ENCODE results near the gene KCNJ5.

The KCNJ5 gene

GRCh38 chr11:128941573-128942271 lies 50.6 kb downstream of the KCNJ5 start:
- no peak overlapping the region for H3K4me3 ChIP-seq (ENCODE audit: low read length)
- DNase-seq (ENCODE audit: low read depth, low spot score): no peak

- DNase-seq (ENCODE audit: low read depth, low spot score): no peak
- no peak overlapping the region for H3K4me3 ChIP-seq (ENCODE audit: low read length)
These were observed 51.1 kb downstream of the KCNJ5 start for GRCh38 chr11:128942272-128942612.

- DNase-seq (ENCODE audit: low read depth, low spot score): no peak
- H3K4me3 ChIP-seq (ENCODE audit: low read length): no peak within 1 kb of the TSS
These were observed 51.8 kb downstream of the KCNJ5 start, which contains the start of gene TP53AIP1 for GRCh38 chr11:128942817-128943427. Gene TP53AIP1, minus strand, starts transcription at chr11:128942871. Its CDS starts 5,053 bp downstream, at chr11:128937818.

- DNase-seq (ENCODE audit: low read depth, low spot score): no peak
- no peak overlapping the region for H3K4me3 ChIP-seq (ENCODE audit: low read length)
These were observed 52.3 kb downstream of the KCNJ5 start for GRCh38 chr11:128943428-128943976.

- H3K4me3 ChIP-seq (ENCODE audit: low read length): no peak overlapping the region
- DNase-seq (ENCODE audit: low read depth, low spot score): no peak
These were observed 55.5 kb downstream of the KCNJ5 start for GRCh38 chr11:128946648-128947047.

- H3K4me3 ChIP-seq (ENCODE audit: low read length): no peak overlapping the region
- DNase-seq (ENCODE audit: low read depth, low spot score): no peak
These were observed 56.6 kb downstream of the KCNJ5 start for GRCh38 chr11:128947773-128948172.

GRCh38 chr11:128948583-128948982 lies 57.4 kb downstream of the KCNJ5 start:
- no peak overlapping the region for H3K4me3 ChIP-seq (ENCODE audit: low read length)
- DNase-seq (ENCODE audit: low read depth, low spot score): no peak

GRCh38 chr11:128949791-128950454 lies 58.8 kb downstream of the KCNJ5 start:
- no peak overlapping the region for H3K4me3 ChIP-seq (ENCODE audit: low read length)
- DNase-seq (ENCODE audit: low read depth, low spot score): no peak

GRCh38 chr11:128953151-128953550 lies 62.0 kb downstream of the KCNJ5 start:
- no peak overlapping the region for H3K4me3 ChIP-seq (ENCODE audit: low read length)
- DNase-seq (ENCODE audit: low read depth, low spot score): no peak

- H3K4me3 ChIP-seq (ENCODE audit: low read length): no peak overlapping the region
- no peak for DNase-seq (ENCODE audit: low read depth, low spot score)
These were observed 64.5 kb downstream of the KCNJ5 start for GRCh38 chr11:128955636-128956035.

- no peak overlapping the region for H3K4me3 ChIP-seq (ENCODE audit: low read length)
- DNase-seq (ENCODE audit: low read depth, low spot score): peak; percentile 44
These were observed 65.4 kb downstream of the KCNJ5 start for GRCh38 chr11:128956401-128957201.

- no peak overlapping the region for H3K4me3 ChIP-seq (ENCODE audit: low read length)
- DNase-seq (ENCODE audit: low read depth, low spot score): no peak
These were observed 66.0 kb downstream of the KCNJ5 start for GRCh38 chr11:128957202-128957482.

- no peak for DNase-seq (ENCODE audit: low read depth, low spot score)
- H3K4me3 ChIP-seq (ENCODE audit: low read length): no peak overlapping the region
These were observed 70.5 kb downstream of the KCNJ5 start for GRCh38 chr11:128961645-128962044.

GRCh38 chr11:128962896-128963295 lies 71.7 kb downstream of the KCNJ5 start:
- DNase-seq (ENCODE audit: low read depth, low spot score): no peak
- no peak overlapping the region for H3K4me3 ChIP-seq (ENCODE audit: low read length)

GRCh38 chr11:128963744-128964325 lies 72.7 kb downstream of the KCNJ5 start:
- peak; percentile 39 for DNase-seq (ENCODE audit: low read depth, low spot score)

GRCh38 chr11:128964463-128964930 lies 73.3 kb downstream of the KCNJ5 start:
- no peak overlapping the region for H3K4me3 ChIP-seq (ENCODE audit: low read length)
- DNase-seq (ENCODE audit: low read depth, low spot score): no peak

More at GRCh38 chr11:128963744-128964325, 72.7 kb downstream of the KCNJ5 start:
- H3K4me3 ChIP-seq (ENCODE audit: low read length): no peak overlapping the region

- DNase-seq (ENCODE audit: low read depth, low spot score): peak; percentile 41
- H3K4me3 ChIP-seq (ENCODE audit: low read length): no peak overlapping the region
These were observed 74.3 kb downstream of the KCNJ5 start for GRCh38 chr11:128965485-128965884.

GRCh38 chr11:128967578-128967977 lies 76.4 kb downstream of the KCNJ5 start:
- H3K4me3 ChIP-seq (ENCODE audit: low read length): no peak overlapping the region
- no peak for DNase-seq (ENCODE audit: low read depth, low spot score)

- no peak overlapping the region for H3K4me3 ChIP-seq (ENCODE audit: low read length)
- no peak for DNase-seq (ENCODE audit: low read depth, low spot score)
These were observed 77.8 kb downstream of the KCNJ5 start for GRCh38 chr11:128968916-128969315.

Measured in Jurkat, Clone E6-1 (cell line).